GM13976 (cell line): Measurements from ENCODE around the gene ZSCAN20.

ENCODE experiments used
- DNase-seq: peaks from one replicate; pipeline ENCODE4 v3.0.0; 2012; ENCODE audit warnings: low spot score
- in situ Hi-C: fragments of 300-500 bp; cut with MboI; formaldehyde crosslinking; loops from one replicate; pipeline ENCODE4 v1.12.0; 2022; ENCODE audit warnings: low sequenced_read_pairs, mixed read lengths, inconsistent platforms; ENCODE audit not compliant: unreplicated experiment
- TF ChIP-seq, protein P1 (sequence below): IDR thresholded peaks from 2 replicates; pipeline ENCODE4 v1.5.1; 2012; ENCODE audit warnings: borderline replicate concordance, mild to moderate bottlenecking; ENCODE audit not compliant: insufficient read depth; ENCODE audit errors: extremely low read depth, missing control alignments, control extremely low read depth

The ZSCAN20 gene

DNA sequence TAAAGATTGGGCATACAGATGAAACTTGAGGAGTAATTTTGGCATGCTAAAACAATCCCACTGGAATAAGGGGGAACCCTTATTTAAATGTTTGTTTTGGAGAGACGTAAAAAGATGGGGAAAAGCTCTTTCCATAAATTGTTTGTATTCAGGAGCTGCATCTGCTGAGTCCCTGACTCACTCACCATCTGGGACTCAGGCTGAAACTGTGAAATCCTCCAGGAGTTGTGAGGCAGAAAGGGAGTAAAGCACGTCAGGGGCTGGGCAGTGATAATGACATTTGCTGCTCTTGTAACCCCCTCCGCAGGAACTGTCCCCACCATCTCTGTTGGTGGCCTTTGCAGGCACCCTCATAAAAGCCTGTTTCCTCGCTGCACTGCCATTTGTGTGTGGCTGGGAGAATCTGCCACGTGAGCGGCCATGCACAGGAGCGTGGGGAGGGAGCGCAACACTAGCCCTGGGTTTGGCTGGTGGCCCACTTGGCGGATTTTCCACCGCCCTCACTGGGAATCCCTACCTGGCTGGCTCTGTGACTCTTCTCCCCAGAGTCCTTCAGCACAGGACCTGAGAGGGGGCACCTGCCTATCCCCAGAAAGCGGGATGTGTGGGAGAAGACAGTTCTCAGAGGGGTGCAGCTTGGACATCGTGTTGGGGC, 45.3 kb downstream of the ZSCAN20 start:
- TF ChIP-seq, protein P1, sequence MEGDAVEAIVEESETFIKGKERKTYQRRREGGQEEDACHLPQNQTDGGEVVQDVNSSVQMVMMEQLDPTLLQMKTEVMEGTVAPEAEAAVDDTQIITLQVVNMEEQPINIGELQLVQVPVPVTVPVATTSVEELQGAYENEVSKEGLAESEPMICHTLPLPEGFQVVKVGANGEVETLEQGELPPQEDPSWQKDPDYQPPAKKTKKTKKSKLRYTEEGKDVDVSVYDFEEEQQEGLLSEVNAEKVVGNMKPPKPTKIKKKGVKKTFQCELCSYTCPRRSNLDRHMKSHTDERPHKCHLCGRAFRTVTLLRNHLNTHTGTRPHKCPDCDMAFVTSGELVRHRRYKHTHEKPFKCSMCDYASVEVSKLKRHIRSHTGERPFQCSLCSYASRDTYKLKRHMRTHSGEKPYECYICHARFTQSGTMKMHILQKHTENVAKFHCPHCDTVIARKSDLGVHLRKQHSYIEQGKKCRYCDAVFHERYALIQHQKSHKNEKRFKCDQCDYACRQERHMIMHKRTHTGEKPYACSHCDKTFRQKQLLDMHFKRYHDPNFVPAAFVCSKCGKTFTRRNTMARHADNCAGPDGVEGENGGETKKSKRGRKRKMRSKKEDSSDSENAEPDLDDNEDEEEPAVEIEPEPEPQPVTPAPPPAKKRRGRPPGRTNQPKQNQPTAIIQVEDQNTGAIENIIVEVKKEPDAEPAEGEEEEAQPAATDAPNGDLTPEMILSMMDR, result no peak
- no peak for DNase-seq
- in situ Hi-C loops, result no loop called here

DNA sequence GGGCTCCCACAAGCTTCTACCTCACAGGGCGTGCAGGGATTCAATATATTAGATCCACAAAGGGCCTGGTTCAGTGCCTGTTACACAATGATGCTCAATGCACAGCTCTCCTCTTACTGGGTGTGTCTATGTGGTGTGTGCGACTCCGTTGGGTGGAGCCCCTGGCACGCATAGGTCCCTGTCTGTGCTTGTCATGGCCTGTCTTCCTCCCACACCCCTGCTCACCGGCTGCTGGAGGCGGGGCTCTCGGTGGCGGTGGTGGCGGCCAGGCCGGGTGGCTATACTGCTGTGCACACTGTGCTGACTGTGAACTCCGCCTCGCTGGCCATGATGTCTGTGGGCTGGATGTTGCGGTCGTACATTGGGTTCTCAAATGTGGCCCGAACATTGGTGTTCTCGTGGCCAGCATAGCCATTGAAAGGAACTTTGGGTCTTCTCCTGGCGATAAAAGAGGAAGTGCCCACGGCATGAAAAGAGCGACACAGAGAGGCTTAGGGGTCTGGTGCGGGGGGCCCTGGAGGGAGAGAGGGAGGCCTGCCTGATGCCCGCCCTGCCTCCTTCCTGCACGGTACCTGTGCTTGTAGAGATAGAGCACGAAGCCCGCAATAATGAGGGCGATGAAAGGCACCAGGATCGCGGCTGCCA, 46.9 kb downstream of the ZSCAN20 start:
- TF ChIP-seq, protein P1, result no peak
- in situ Hi-C loops, result no loop called here
- DNase-seq, result no peak

DNA sequence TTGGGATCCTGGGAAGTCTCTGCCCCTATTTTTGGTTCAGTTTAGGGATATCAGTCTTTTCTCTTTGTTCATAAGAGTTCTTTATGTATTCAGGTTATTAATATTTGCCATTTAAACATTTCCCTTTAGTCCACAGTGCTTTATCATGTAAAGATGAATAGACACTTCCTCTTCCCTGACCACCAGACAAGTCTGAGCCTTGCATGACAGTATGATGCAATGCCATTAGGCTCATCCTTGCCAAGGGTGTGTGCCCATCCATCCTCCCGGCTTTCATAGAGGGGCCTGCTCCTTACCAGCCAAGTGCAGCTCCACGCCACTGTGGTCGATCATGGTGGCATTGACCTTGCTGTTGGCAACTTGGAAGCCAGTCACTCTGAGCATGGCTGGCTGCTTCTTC, 52.1 kb downstream of the ZSCAN20 start:
- TF ChIP-seq, protein P1, result no peak
- in situ Hi-C loops, result no loop called here
- DNase-seq, result no peak

DNA sequence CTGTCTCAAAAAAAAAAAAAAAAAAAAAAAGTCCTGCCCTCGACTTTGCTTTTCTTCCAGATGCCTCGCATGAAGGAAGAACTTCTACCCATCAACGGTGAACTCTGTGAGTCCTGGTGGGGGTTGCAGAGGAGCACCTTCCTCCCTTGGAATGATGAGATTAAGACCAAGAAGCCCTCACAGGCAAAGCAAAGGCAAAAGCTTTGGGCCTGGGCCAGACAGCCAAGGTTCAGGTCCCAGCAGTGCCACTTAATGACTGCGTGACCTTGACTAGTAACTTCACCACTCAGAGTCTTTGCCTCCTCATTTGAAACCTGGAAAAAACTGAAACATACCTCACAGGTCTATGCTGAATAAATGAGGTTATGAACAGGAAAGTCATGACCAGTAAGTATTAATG, 55.5 kb downstream of the ZSCAN20 start:
- TF ChIP-seq, protein P1, result no peak
- in situ Hi-C loops, result no loop called here
- DNase-seq, result no peak

DNA sequence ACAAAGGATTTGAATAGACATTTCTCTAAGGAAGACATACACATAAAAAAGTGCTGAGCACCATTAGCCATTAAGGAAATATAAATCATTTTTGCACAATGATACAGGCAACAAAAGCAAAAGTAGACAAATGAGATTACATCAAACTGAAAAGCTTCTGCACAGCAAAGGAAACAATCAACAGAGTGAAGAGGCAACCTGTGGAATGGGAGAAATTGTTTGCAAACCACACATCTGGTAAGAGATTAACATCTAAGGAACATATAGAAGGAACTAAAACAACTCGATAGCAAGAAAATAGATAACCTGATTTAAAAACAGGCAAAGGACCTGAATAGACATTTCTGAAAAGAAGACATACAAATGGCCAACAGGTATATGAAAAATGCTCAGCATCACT, 57.5 kb downstream of the ZSCAN20 start:
- DNase-seq, result no peak
- TF ChIP-seq, protein P1, result no peak
- in situ Hi-C loops, result no loop called here

DNA sequence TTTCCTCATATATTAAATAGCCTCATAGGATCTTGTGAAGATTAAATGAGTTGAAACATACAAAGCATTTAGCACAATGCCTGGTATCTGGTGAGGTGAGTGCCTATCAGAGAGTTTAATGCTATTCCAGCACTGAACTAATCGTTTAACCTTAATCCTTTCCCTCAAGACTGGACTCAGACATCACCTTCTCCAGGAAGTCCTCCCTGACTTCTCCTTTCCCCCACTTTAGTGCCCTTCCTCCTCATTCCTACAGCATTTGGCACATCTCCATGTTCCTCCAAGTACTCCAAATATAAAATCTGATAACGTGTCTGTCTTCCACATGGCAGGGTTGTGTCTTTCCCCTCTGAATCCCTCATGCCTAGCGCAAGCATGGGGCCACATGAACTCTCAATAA, 59.8 kb downstream of the ZSCAN20 start:
- in situ Hi-C loops, result no loop called here
- TF ChIP-seq, protein P1, result no peak
- DNase-seq, result no peak
